NCI-H748 treated with DMSO at 0.1 percent for 48 hours (cell line): Measurements from ENCODE around the gene TTC38.
"Not testable (repeated sequence)": the region's sequence is repeated elsewhere in the genome, so short reads cannot be mapped to it uniquely, and the experiment has no call there.

Experiments used
- DNase-seq: peaks from one replicate; lab custom pipeline; 2025; lab: John Stamatoyannopoulos, UW

The TTC38 gene

GRCh38 chr22:46246178-46246577, 21.6 kb upstream of the TTC38 start:
- no peak for DNase-seq

GRCh38 chr22:46247443-46247975, 20.3 kb upstream of the TTC38 start:
- DNase-seq, result no peak

- DNase-seq, result peak; percentile 74
Observed at GRCh38 chr22:46250035-46250782, 17.6 kb upstream of the TTC38 start, which contains the start of gene CDPF1. TSS of gene CDPF1 (minus strand) at chr22:46250293. CDS start at chr22:46248284, 2,009 bp downstream.

GRCh38 chr22:46250783-46251125, 17.1 kb upstream of the TTC38 start:
- no peak for DNase-seq

GRCh38 chr22:46251266-46251665, 16.5 kb upstream of the TTC38 start:
- DNase-seq, result no peak

- no peak for DNase-seq
Observed at GRCh38 chr22:46251816-46252380, 15.9 kb upstream of the TTC38 start.

- no peak for DNase-seq
Observed at GRCh38 chr22:46256358-46256958, 11.3 kb upstream of the TTC38 start.

GRCh38 chr22:46259374-46259773, 8.4 kb upstream of the TTC38 start:
- no peak for DNase-seq

- no peak for DNase-seq
Observed at GRCh38 chr22:46260038-46260437, 7.8 kb upstream of the TTC38 start.

GRCh38 chr22:46262449-46263215, 5.2 kb upstream of the TTC38 start:
- no peak for DNase-seq

- no peak for DNase-seq
Observed at GRCh38 chr22:46263216-46263590, 4.6 kb upstream of the TTC38 start, which contains the start of gene PKDREJ. TSS of gene PKDREJ (minus strand) at chr22:46263343. CDS start at chr22:46263322, 21 bp downstream.

GRCh38 chr22:46264520-46264919, 3.3 kb upstream of the TTC38 start:
- not testable (repeated sequence) for DNase-seq

- not testable (repeated sequence) for DNase-seq
Observed at GRCh38 chr22:46265627-46266026, 2.2 kb upstream of the TTC38 start.

- no peak for DNase-seq
Observed at GRCh38 chr22:46269564-46269963, 1.8 kb downstream of the TTC38 start.

- no peak for DNase-seq
Observed at GRCh38 chr22:46272196-46272595, 4.4 kb downstream of the TTC38 start.

- no peak for DNase-seq
Observed at GRCh38 chr22:46272762-46273431, 5.1 kb downstream of the TTC38 start.

- DNase-seq, result no peak
Observed at GRCh38 chr22:46273432-46274148, 5.8 kb downstream of the TTC38 start.

GRCh38 chr22:46274381-46274780, 6.6 kb downstream of the TTC38 start:
- DNase-seq, result no peak

- no peak for DNase-seq
Observed at GRCh38 chr22:46275455-46276122, 7.8 kb downstream of the TTC38 start.

GRCh38 chr22:46276563-46276962, 8.8 kb downstream of the TTC38 start:
- no peak for DNase-seq
